ENCODE data around the gene NOS1. TPM values are rescaled to one million over a fixed set of nuclear protein-coding genes. Genes with fewer than 3 reads are reported as not detected.

The NOS1 gene
- total RNA-seq, 1 donor from 2014 or later = 0.07 TPM

GRCh38 chr12:117360222-117360550 is 1.2 kb downstream of the NOS1 start:
- H3K27ac Mint-ChIP-seq (ENCODE audit: unreplicated experiment) = no peak overlapping the region
- no peak for DNase-seq (ENCODE audit: low read depth, low spot score)
- H3K36me3 Mint-ChIP-seq (ENCODE audit: low read depth) = no peaks in the 10 kb centered on the region
- TF ChIP-seq, protein P1, sequence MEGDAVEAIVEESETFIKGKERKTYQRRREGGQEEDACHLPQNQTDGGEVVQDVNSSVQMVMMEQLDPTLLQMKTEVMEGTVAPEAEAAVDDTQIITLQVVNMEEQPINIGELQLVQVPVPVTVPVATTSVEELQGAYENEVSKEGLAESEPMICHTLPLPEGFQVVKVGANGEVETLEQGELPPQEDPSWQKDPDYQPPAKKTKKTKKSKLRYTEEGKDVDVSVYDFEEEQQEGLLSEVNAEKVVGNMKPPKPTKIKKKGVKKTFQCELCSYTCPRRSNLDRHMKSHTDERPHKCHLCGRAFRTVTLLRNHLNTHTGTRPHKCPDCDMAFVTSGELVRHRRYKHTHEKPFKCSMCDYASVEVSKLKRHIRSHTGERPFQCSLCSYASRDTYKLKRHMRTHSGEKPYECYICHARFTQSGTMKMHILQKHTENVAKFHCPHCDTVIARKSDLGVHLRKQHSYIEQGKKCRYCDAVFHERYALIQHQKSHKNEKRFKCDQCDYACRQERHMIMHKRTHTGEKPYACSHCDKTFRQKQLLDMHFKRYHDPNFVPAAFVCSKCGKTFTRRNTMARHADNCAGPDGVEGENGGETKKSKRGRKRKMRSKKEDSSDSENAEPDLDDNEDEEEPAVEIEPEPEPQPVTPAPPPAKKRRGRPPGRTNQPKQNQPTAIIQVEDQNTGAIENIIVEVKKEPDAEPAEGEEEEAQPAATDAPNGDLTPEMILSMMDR (conservative IDR thresholded peaks at IDR 0.05) = no peak
- no peak overlapping the region for H3K4me3 Mint-ChIP-seq
- H3K9me3 Mint-ChIP-seq = no peaks in the 10 kb centered on the region
- H3K4me1 Mint-ChIP-seq = no peaks in the 10 kb centered on the region
- peaks cover 93% of the 10 kb centered on the region for H3K27me3 Mint-ChIP-seq (ENCODE audit: low read depth)

DNA sequence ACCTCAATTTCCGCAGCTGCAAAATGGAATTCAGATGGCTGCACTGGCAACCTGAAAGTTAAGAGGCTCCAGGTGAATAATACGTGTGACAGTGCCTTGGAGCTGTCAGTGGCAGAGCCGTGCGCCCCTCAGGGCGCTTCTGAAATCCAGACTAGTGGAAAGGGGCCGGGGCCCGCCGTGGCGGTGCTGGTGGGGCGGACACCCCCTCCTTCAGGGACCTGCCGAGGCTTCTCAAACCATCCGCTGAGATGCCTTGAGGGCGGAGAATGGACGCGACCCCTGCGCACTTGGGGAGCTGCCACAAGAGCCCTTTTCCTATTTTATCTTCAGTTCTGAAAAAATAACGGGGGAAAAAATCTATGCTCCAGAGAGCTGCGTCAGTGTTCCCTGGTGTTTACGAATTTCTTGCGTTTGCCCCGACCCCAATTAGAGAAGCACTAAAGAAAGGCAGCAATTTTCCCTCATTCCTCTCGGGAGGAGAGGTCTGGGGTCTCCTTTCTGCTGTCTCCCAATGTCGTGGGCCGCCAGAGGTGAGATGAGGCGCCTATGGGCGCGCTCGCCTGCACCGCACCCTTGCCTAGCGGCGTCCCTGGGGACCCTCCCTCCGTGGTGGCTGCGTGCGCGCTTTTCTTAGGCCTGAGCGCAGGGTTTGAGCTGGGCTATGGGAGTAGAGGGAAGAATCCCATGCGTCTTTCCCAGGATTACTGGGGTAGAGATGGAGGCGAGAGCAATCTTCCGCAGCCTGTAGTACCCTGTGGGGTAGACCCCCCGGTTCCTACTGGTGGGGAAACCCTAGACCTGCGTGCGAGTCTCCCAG is 2.2 kb downstream of the NOS1 start:
- H3K27me3 Mint-ChIP-seq (ENCODE audit: low read depth) = peaks cover 93% of the 10 kb centered on the region

DNA sequence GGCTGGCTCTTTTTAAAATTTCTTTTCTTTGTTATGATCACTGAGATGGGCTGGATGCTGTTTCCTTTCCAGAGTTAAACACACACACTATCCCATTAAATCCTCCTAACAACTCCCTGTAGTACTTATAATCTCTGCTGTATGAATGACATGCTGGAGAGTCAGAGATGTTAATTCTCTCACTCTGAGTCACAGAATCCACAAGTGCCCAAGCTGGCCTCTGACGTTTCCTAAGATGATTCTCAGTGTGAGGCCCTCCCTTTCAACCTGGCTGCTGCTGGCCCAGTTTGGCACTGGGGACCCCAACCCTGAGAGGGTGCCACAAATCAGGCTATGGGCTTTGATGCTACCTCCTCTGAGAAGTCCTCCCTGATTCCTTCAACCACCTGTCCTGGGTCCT is 5.4 kb downstream of the NOS1 start:
- Mint-ChIP-seq H3K9me3 (no peaks in the 10 kb centered on the region), H3K27ac (ENCODE audit: unreplicated experiment) (no peak overlapping the region), H3K4me3 (no peak overlapping the region), H3K4me1 (no peaks in the 10 kb centered on the region), H3K27me3 (ENCODE audit: low read depth) (peaks cover 93% of the 10 kb centered on the region), H3K36me3 (ENCODE audit: low read depth) (no peaks in the 10 kb centered on the region)
- DNase-seq (ENCODE audit: low read depth, low spot score) = no peak
- TF ChIP-seq, protein P1 (conservative IDR thresholded peaks at IDR 0.05) = no peak

More for the DNA sequence above, 2.2 kb downstream of the NOS1 start:
- Mint-ChIP-seq H3K27ac (ENCODE audit: unreplicated experiment) (no peak overlapping the region), H3K36me3 (ENCODE audit: low read depth) (no peaks in the 10 kb centered on the region), H3K4me1 (no peaks in the 10 kb centered on the region), H3K4me3 (no peak overlapping the region), H3K9me3 (no peaks in the 10 kb centered on the region)
- TF ChIP-seq, protein P1 (conservative IDR thresholded peaks at IDR 0.05) = no peak
- DNase-seq (ENCODE audit: low read depth, low spot score) = no peak

GRCh38 chr12:117352883-117353282 is 8.5 kb downstream of the NOS1 start:
- Mint-ChIP-seq H3K9me3 (no peaks in the 10 kb centered on the region), H3K36me3 (ENCODE audit: low read depth) (no peaks in the 10 kb centered on the region), H3K4me1 (no peaks in the 10 kb centered on the region), H3K4me3 (no peak overlapping the region), H3K27me3 (ENCODE audit: low read depth) (peaks cover 83% of the 10 kb centered on the region), H3K27ac (ENCODE audit: unreplicated experiment) (no peak overlapping the region)
- no peak for DNase-seq (ENCODE audit: low read depth, low spot score)
- TF ChIP-seq, protein P1 (conservative IDR thresholded peaks at IDR 0.05) = no peak

DNA sequence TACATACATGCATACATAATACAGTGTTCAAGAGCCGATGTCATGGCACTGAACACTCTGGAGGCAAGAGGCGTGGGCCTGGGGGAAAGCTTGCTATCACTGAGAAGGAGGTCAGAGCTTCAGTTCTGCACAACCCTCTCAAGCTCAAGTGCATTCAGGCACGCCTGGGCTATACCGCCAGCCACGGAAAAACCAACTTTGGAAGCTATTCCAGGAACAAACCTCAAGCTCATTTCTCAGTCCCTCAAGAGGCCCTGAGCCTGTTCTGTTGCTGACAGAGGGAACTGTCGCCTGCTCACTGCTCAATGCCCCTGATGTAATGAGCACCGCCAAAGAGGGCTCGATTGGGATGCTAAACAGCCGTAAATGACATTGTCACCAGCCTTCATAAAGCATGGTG is 9.2 kb downstream of the NOS1 start:
- no peak for DNase-seq (ENCODE audit: low read depth, low spot score)
- Mint-ChIP-seq H3K36me3 (ENCODE audit: low read depth) (no peaks in the 10 kb centered on the region), H3K9me3 (no peaks in the 10 kb centered on the region)

More for the DNA sequence above, 9.2 kb downstream of the NOS1 start:
- H3K27me3 Mint-ChIP-seq (ENCODE audit: low read depth) = peaks cover 76% of the 10 kb centered on the region
- no peak overlapping the region for H3K4me3 Mint-ChIP-seq
- TF ChIP-seq, protein P1 (conservative IDR thresholded peaks at IDR 0.05) = no peak
- no peak overlapping the region for H3K27ac Mint-ChIP-seq (ENCODE audit: unreplicated experiment)
- no peaks in the 10 kb centered on the region for H3K4me1 Mint-ChIP-seq
